GM19328 (cell line): ENCODE measurements around the gene ACOT8.
"Not testable (repeated sequence)": the region's sequence is repeated elsewhere in the genome, so short reads cannot be mapped to it uniquely, and the experiment has no call there.

Experiments used
- ATAC-seq: cut with Tn5 transposase; IDR thresholded peaks from one replicate; pipeline ENCODE4 v1.9.1; 2021; ENCODE audit warnings: mild to moderate bottlenecking, moderate library complexity; ENCODE audit not compliant: unreplicated experiment

Gene ACOT8

DNA sequence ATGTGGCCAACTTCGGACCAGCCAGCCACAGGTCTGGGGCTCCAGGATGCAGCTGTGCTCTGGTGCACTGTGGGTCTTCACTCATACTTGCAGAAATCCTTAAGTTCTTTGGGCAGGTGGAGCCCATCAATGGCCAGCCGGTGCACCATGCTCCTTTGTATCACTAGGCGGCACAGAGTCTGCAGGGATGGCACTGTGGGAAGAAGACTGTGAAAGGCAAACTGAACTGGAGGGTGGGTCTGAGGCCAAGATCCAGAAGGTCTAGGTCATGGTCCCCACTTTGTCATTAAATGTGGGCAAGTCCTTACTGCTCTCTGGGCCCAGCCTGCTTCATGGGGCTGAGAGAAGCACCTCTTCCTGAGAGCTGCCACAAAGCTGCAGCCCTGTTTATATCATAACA is 31.5 kb upstream of the ACOT8 start:
- ATAC-seq = no peak

DNA sequence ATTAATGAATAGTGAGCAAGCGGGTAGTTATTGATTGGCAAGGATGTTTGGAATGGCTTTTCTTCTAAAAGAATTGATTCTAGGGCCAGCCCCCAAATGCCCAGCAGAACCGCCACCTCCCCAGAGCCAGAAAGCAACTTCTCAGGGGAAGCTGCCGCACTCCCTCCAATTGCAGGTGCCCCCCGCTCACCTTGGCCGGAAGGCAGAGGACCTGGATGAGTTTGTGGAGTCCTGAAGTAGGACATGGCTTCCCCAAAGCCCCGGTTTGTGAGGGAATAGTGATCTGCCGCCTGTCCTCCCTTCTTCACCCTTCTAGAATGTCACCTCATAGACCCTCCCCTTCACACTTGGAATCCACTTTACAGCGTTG is 30.1 kb upstream of the ACOT8 start, which contains the start of gene SPATA25:
Gene SPATA25 (minus strand): TSS at position 277 of the 370 bp plus-strand sequence. CDS start 32 bp downstream, at position 245.
- no peak for ATAC-seq

DNA sequence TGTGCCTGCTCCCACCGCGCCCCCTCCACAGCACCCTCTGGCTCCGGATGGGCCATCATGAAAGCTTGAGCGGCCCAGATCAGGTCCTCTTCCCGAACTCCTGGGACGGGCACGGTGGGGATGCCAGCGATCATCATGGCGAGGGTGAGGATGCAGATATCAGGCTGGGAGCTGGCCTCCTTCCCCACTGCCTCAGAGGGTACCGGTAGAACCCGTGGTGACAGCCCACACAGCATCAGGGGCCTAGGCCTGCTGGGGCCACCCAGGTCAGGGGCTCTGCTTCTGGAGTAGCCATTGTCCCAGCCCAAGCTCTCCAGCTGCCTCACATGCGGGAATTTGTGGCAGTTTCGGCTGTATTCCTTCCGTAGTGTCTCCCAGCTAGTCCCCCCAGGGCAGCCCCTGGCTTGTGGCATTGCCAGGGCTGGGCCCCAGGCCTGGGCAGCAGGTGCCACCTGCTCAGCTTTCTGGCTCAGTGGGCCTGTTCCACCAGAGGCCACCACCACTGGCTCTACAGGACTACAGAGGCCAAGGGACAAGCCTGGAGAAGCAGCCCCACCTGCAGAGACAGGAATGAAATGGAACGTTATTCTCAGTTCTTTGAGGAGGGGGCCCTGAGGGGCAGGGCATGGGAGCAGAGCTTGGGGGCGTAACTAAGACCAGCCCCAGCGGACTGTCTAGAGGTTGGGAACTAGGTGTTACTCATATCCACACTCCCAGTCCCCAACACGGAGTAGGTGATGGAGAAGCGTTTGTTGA is 29.6 kb upstream of the ACOT8 start:
- ATAC-seq = no peak

DNA sequence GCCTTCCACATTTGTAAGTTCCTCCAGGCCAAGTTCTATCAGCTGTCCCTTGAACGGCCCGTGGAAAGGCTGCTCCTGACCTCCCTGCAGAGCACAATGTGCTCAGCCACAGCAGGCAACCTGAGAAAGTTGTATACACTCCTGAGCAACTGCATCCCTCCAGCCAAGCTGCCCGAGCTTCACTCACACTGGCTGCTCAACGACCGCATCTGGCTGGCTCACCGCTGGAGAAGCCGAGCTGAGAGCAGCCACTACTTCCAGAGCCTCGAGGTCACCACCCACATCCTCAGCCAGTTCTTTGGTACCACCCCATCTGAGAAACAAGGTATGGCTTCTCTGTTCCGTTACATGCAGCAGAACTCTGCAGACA is 25.9 kb upstream of the ACOT8 start:
- no peak for ATAC-seq

DNA sequence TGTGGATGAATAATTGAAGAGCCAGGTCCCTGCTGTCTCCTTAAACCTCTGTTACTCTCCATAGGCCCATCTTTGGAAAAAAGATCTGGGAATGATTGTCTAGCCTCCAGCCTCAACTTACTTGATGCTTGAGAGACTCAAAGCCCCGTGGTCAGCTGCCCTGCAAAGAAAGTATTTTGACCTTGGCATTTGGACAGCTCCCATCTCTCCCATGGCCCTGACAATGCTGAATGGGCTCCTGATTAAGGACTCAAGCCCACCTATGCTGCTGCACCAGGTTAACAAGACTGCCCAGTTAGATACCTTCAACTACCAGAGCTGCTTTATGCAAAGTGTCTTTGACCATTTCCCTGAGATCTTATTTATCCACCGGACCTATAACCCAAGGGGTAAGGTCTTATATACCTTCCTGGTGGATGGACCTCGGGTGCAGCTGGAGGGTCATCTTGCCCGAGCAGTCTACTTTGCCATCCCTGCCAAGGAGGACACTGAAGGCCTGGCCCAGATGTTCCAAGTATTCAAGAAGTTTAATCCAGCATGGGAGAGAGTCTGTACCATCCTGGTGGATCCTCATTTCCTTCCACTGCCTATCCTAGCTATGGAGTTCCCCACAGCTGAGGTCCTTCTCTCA is 25.4 kb upstream of the ACOT8 start:
- ATAC-seq = no peak

DNA sequence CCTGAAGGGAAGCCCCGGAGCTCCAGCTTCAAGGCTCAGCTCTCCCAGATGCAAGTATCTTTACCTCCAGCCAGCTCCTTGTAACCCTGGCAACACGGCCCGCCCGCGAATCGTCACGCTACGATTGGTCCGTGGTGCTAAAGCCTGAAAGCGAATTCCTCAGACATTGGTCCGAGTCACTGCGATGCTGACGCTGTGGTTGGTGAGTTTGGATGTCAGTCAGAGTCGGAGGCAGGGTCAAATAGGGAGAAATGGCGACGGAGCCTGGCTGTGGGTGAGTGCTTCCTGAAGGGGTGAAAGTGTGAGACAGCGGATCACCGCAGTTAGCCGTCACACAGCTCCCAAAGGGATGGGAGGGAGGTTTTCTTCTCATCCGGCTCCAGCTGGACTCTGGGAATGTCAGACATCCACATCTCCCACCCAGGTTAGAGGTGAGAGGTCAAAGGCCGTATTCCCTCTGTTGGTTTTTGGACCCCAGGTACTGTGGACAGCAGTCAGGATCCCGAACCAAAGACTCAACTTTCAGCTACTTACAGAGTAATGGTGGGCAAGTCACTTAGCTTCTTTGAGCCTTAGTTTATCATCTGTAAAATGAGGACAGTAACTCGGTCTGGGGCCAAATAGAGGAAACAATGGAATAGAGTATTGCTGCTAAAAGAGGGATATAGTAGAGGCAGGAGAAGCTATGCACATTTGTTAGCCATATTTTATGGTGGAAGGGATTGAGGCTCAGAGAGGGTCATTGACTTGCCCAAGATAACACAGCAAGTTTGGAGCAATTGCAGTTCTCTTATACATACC is 24.0 kb upstream of the ACOT8 start, which contains the start of gene ZSWIM1:
Gene ZSWIM1 (plus strand): TSS at position 240 of the 801 bp plus-strand sequence. CDS start 1,366 bp downstream, outside the sequence.
- peak; percentile 96 for ATAC-seq

DNA sequence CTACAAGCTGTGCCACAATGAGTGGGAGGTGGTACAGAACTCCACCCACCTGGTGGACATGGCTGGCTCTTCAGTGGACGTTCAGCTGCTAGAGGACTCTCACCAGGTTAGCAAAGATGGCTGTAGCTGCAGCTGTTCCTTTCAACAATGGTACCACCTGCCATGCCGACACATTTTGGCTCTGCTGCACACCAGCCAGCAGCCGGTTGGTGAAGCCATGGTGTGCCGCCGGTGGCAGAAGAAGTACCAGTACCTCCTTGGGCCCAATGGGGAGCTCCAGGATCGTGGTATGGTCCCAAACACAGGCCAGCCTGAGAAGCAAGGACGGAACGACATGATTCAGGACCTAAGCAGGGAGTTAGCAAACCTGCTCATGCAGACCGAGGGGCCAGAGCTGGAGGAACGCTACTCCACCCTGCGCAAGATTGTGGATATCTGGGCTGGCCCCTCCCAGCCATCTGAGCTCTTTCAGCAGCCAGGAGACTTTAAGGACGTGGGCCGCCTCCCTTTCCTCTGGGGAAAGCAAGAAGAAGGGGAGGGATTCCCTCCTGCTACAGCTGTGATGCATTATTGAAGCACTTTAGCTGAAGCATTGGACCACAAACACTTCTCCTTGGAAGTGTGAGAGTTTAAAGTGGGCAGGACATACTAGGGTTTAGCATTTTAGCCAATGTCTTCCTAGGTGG is 21.0 kb upstream of the ACOT8 start:
- no peak for ATAC-seq

DNA sequence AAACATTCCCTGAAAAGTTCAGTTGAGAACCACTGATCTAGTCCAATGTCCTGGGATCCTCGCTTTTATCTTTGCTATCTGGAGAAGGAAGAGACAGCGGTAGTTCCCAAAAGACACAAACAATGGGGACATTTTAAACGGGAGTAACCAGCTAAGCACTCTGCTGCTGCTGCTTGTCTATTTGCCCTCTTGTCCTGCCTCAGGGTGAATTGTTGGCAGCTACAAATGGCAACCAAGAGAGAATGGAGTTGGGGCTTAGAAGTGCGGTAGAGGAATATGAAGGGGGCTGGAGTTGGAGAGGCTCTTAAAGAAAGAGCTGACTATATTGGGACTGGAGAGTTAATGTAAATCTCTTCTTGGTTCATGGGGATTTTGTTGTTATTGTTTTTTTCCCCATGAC is 17.4 kb upstream of the ACOT8 start:
- no peak for ATAC-seq

DNA sequence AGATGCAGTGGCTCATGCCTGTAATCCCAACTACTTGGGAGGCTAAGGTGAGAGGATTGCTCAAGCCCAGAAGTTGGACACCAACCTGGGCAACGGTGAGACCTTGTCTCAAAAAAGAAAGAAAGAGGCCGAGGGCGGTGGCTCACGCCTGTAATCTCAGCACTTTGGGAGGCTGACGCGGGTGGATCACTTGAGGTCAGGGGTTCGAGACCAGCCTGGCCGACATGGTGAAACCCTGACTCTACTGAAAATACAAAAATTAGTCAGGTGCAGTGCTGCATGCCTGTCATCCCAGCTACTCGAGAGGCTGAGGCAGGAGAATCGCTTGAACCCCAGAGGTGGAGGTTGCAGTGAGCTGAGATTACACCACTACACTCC is 16.9 kb upstream of the ACOT8 start:
- ATAC-seq = not testable (repeated sequence)

DNA sequence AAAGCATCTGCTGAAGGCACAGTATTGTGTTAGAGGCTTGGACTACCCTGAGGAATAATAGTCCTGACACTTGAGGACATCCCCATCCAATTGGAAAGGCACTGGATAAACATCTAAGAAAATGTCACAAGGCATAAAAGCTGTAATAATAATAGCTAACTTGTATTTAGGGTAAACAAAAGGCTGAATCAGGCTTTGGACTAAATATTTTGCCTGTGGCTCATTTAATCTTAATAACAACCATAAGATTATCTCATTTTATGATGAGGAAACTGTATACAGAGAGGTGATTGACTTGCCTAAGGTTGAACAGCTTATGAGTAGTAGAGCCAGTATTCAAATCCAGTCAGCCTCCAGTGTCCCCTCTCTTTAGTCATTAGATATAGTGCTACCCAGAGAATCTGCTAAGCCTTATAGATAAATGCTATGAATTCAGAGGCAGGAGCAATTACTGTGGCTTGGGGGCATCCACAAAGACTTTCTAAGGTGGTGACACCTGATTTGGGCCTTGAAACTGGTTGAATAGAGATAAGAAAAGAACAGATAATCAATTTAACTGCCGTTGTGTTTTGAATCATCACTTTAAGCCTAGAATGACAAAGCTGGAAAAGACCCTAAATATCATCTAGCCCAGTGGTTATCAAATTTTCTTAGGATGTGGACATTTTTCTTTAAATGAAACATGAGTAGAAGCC is 16.4 kb upstream of the ACOT8 start:
- ATAC-seq = no peak

DNA sequence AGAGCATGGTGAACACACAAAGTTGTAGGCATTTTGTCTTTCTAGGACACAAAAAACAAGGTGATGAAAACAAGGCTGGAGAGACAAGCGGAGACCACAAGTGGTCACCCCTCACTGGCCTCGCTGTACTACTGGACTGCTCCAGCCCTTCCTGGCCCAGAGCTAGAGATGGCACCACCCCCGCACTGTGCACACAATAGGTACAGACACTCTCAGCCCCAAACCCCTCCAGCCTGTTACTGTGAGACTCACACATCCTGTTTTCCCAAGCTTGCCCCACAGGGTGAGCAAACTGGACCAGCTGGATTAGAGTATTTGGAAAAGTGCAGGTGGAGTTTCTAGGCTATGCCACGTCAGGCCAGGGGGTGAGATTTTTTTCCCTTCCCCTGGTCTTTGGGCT is 15.4 kb upstream of the ACOT8 start:
- ATAC-seq = no peak

DNA sequence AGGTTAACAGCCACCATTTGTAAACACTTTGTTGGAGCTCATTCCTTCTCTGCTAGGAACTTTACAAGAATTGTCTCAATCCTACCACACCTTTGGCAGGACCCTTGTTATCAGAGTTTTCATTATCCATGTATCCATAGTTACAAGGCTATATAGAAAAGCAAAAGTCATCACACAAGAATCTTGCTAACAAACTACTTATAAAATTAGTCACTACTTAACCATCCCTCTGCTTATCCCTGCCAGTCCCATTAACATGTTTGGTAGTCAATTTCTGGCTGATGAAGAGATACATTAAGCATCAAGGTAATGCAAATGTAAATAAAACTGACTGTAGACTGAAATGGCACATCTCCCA is 10.6 kb upstream of the ACOT8 start:
- ATAC-seq = no peak

DNA sequence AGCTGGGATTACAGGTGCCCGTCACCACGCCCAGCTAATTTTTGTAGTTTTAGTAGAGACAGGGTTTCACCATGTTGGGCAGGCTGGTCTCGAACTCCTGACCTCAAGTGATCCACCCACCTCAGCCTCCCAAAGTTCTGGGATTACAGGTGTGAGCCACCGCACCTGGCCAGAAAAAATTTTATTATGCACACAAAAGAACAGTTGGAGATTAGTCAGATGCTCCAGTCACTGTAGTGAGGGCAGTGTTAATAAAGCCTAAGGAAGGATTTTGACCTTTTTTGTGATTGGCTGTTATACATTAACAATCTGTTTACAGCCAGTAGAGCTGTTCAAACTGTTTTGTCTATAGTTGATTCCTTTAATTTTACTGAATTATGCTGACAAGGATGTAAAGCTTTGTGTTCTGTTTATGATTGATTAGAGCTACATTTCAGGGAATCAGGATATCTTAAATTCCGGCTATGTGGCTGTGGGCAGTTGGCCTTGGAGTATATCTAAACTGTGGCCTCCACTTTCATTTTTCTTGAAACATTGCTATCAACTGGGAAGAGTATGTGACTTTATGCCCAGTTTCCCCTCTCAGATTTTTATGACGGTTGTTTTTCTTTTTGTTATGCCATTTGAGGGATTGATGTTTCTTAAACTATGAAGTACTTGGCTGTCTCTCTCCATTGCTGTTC is 10.1 kb upstream of the ACOT8 start:
- no peak for ATAC-seq

DNA sequence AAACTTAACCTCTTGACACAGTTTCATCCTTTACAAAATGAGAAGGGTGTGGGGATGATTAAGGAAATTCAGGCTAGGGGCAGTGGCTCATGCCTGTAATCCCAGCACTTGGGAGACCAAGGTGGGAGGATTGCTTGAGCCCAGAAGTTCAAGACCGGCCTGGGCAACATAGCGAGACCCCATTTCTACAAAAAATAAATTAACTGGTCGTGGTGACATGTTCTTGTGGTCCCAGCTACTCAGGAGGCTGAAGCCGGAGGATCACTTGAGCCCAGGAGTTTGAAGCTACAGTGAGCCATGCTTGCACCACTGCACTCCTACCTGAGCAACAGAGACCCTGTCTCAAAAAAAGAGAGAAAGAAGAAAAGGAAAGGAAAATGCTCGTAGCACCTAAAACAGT is 9.3 kb upstream of the ACOT8 start:
- no peak for ATAC-seq

DNA sequence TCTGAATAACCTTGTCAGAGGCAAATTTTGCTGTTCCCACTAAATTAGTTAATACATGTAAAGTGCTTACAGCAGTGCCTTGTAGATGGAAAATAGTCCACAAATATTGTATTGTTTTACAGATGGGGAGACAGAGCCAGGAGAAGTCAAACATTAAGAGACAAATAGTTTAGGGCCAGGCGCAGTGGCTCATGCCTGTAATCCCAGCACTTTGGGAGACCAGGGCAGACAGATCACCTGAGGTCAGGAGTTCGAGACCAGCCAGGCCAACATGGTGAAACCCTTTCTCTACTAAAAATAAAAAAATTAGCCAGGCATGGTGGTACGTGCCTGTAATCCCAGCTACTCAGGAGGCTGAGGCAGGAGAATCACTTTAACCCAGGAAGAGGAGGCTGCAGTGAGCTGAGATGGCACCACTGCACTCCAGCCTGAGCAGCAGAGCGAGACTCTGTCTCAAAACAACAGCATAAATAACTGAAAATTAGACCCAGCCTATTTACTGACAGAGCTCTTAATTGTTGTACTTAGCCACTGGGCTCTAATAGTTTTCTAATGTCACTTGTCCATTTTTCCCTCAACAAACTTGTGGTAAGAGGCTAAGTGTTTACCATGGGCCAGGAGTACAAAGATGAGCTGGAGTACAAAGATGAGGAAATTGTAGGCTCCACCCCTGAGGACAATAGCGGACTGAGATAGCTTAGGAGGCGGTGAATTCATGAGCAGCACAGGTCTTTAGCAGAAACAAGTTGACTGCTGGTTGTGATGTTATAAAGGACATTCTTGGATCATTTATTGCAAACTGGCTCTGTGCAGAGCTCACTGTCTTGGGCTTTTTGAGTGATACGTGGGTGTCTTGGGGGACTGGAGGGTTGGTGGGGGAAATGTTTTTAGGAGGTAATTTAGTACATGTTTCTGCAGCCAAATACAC is 6.6 kb upstream of the ACOT8 start:
- ATAC-seq = no peak

DNA sequence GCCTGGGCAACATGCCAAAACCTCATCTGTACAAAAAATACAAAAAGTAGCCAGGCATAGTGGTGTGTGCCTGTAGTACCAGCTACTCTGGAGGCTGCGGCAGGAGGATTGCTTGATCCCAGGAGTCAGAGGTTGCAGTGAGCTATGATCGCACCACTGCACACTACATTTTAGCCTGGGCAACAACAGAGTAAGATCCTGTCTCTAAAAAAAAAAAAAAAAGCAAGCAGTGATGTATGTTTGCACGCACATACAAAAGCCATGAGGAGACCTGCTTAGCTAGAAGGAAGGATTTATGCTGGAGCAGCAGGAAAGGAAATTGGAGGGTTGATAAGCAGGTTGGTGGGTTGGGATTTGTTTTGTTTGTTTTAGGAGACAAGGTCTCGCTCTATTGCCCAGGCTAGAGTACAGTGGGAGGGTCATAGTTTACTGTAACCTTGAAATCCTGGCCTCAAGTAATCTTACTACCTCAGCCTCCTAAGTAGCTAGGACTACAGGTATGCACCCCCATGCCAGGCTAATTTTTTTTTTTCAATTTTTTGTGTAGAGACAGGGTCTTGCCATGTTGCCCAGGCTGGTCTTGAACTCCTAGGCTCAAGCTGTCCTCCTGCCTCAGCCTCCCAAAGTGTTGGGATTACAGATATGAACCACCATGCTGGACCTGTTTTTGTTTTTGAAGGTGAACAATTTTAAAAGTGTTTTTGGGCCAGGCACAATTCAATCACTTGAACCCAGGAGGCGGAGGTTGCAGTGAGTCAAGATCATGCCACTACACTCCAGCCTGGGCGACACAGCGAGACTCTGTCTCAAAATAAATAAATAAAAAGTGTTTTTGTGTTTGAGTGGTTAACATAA is 4.3 kb upstream of the ACOT8 start:
- ATAC-seq = no peak

DNA sequence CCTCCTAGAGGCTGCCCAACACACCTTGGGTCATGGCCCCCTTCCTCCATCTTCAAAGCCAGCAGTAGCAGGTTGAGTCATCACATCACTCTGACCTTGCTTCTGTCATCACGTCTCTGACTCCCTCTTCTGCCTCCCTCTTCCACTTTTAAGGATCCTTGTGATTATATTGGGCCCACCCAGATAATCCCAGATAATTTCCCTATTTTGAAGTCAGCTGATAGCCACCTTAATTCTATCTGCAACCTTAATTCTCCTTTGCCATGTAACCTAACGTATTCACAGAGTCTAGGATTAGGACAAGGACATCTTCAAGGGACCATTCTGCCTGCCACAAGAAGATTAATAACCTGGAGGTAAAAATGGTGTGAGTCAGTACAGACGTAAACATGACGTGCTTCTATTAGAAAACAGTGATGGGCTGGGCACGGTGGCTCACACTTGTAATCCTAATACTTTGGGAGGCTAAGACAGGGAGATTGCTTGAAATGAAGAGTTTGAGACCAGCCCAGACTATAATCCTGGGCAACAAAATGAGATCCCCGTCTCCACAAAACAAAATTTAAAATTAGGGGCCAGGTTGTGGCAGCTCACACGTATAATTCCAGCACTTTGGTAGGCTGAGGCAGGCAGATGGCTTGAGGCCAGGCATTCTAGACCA is 3.5 kb upstream of the ACOT8 start:
- ATAC-seq = no peak

DNA sequence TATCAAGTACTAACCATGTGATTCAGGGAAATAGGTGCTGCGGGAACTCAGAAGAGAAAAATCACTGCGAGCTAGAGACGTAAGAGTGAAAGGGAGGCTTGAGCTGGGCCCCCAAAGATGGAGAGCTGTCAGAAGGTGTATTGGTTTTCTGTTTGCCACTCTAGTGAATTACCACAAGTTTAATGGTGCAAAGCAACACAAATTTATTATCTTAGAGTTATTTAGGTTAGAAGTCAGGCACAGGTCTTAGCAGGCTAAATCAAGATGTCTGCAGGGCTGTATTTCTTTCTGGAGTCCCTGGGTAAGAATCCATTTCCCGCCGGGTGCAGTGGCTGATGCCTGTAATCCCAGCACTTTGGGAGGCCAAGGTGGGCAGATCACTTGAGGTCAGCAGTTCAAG is 2.7 kb upstream of the ACOT8 start:
- ATAC-seq = no peak
